Measurements from ENCODE around the gene TBC1D21.

DNA sequence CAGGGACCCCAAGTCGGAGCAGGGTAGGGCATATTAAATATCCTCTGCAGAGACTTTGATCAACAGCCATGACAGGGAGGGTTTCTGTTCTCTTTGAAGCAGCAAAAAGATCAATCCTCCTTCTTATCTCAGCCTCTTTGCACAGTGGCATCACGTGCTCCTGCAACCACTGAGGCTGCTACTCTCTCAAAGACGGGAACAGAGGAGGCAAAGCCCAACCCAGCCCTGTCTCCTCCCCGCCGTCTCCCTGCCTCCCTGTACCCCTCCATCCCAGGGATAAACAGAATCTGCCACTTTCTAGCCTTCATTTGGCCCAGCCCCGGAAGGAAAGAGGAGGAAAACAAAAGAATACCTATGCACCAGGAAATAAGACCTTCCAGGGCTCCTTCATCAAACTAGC is 7.5 kb upstream of the TBC1D21 start:
- TF ChIP-seq, protein P1, sequence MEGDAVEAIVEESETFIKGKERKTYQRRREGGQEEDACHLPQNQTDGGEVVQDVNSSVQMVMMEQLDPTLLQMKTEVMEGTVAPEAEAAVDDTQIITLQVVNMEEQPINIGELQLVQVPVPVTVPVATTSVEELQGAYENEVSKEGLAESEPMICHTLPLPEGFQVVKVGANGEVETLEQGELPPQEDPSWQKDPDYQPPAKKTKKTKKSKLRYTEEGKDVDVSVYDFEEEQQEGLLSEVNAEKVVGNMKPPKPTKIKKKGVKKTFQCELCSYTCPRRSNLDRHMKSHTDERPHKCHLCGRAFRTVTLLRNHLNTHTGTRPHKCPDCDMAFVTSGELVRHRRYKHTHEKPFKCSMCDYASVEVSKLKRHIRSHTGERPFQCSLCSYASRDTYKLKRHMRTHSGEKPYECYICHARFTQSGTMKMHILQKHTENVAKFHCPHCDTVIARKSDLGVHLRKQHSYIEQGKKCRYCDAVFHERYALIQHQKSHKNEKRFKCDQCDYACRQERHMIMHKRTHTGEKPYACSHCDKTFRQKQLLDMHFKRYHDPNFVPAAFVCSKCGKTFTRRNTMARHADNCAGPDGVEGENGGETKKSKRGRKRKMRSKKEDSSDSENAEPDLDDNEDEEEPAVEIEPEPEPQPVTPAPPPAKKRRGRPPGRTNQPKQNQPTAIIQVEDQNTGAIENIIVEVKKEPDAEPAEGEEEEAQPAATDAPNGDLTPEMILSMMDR (IDR thresholded peaks at IDR 0.05), result no peak
- no peak for TF ChIP-seq POLR2A (IDR thresholded peaks at IDR 0.05)

All from right lobe of liver (tissue), 4 donors.